ENCODE results near the gene GMDS. TPM values are rescaled to one million over a fixed set of nuclear protein-coding genes. Genes with fewer than 3 reads are reported as not detected.

GMDS gene
- total RNA-seq, 4 donors from 2014 or later, result 8.7 to 23.1 (median 18.4) TPM

- 83 to 91% methylated on average over 12 of the region's 12 CpGs for WGBS, 2 donors
- TF ChIP-seq POLR2A (IDR thresholded peaks at IDR 0.05) (no peak), CTCF (IDR thresholded peaks at IDR 0.05) (no peak)
- intact Hi-C loops (cut with DNase I; ENCODE audit: low total_unique reads), result no loop called here
These were observed 600.8 kb downstream of the GMDS start for GRCh38 chr6:1644516-1645060.

DNA sequence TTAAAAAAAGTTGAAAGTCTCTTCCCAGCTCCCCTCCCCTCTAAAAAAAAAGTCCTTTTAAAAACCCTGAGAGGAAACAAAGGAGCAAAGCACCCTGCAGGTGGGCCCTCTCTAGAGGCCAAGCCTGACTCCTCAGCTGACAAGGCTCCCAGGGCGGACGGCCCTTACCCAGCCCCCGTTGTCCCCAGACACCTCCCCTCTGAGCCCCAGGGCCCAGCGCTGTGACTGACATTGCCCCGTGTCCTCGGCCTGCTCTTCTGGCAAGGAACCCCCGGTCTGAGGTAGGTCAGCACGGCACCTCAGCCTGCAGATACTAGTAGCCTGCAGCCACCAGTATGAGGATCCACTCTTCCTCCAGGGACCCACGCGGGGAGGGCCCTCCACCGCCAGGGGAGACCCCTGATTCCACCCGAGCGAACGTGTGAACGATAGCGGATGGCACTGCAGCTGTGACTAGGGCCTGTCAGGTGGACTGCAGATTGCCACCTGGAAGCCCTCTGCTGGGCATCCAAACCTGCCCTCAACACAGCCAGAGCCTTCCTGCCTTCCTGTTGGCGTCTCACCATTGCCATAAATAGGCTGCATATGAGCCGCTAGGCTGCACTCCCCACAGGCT lies 601.5 kb downstream of the GMDS start:
- intact Hi-C loops (cut with DNase I; ENCODE audit: low total_unique reads), result no loop called here
- peak in 1 of 2 donors; percentile 74 for DNase-seq (ENCODE audit: low spot score in 2 of 2)
- WGBS, 2 donors, result 88 to 93% methylated on average over 11 to 18 of the region's 18 CpGs

More at GRCh38 chr6:1644516-1645060, 600.8 kb downstream of the GMDS start:
- H3K4me3 ChIP-seq (ENCODE audit: low read depth, poor library complexity, severe bottlenecking), result no peak overlapping the region
- DNase-seq (ENCODE audit: low spot score in 2 of 2), result peak in 1 of 2 donors; percentile 54

GRCh38 chr6:1643111-1643510 lies 602.3 kb downstream of the GMDS start:
- WGBS, 2 donors, result 70 to 77% methylated on average over 6 to 7 of the region's 7 CpGs
- no peak for TF ChIP-seq CTCF (IDR thresholded peaks at IDR 0.05)
- no peak for TF ChIP-seq POLR2A (IDR thresholded peaks at IDR 0.05)
- intact Hi-C loops (cut with DNase I; ENCODE audit: low total_unique reads), result no loop called here
- DNase-seq (ENCODE audit: low spot score in 2 of 2), result no peak
- no peak overlapping the region for H3K4me3 ChIP-seq (ENCODE audit: low read depth, poor library complexity, severe bottlenecking)

More for the DNA sequence above, 601.5 kb downstream of the GMDS start:
- TF ChIP-seq POLR2A (IDR thresholded peaks at IDR 0.05), result no peak
- no peak for TF ChIP-seq CTCF (IDR thresholded peaks at IDR 0.05)
- no peak overlapping the region for H3K4me3 ChIP-seq (ENCODE audit: low read depth, poor library complexity, severe bottlenecking)

- H3K4me3 ChIP-seq (ENCODE audit: low read depth, poor library complexity, severe bottlenecking), result no peak overlapping the region
- intact Hi-C loops (cut with DNase I; ENCODE audit: low total_unique reads), result no loop called here
- no peak for DNase-seq (ENCODE audit: low spot score in 2 of 2)
- 64 to 68% methylated on average over 12 of the region's 12 CpGs for WGBS, 2 donors
- TF ChIP-seq POLR2A (IDR thresholded peaks at IDR 0.05), result no peak
- TF ChIP-seq CTCF (IDR thresholded peaks at IDR 0.05), result no peak
These were observed 604.0 kb downstream of the GMDS start for GRCh38 chr6:1641343-1641885.

DNA sequence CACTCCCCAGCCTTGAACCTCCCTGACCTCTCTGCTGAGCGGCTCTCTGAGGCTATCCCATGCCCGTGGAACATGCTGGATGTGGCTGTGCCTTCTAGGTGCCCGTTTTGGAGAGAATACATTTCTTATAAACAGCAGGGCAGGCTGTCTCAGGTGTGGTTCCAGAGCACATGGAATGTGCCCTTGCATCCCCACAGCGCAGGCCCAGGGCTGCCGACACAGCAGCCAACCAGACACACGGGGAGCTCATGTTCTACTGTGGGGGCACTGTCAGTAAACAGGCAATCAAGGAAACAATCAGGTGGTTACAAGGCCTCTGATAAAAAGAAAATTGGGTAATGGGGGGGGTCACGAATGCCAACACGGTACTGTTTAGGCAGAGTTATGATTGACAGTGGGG lies 604.9 kb downstream of the GMDS start:
- no peak for DNase-seq (ENCODE audit: low spot score in 2 of 2)
- H3K4me3 ChIP-seq (ENCODE audit: low read depth, poor library complexity, severe bottlenecking), result no peak overlapping the region
- 89 to 94% methylated on average over 8 of the region's 8 CpGs for WGBS, 2 donors
- no peak for TF ChIP-seq POLR2A (IDR thresholded peaks at IDR 0.05)
- TF ChIP-seq CTCF (IDR thresholded peaks at IDR 0.05), result no peak
- intact Hi-C loops (cut with DNase I; ENCODE audit: low total_unique reads), result no loop called here
